K562 (cell line): ENCODE data around the gene CEP57. TPM values are rescaled to one million over a fixed set of nuclear protein-coding genes. Genes with fewer than 3 reads are reported as not detected.

Source experiments
- ATAC-seq: fragments of 200-7000 bp; cut with Tn5 transposase; 3 replicates; pipeline ENCODE4 v1.9.1; 2020; ENCODE audit warnings: moderate library complexity
- BruUV-seq: library from RNA; stranded (reverse); fragments of 400-500 nt; replicated peaks from 2 replicates; lab custom pipeline; 2021; lab: Mats Ljungman, UMichigan
- CTCF ChIA-PET: fragments of 300-600 bp; formaldehyde crosslinking; extraction: SDS; loops from one replicate; lab custom pipeline; 2021; ENCODE audit warnings: low intra/inter-chr PET ratio; lab: Yijun Ruan, JAX
- POLR2A ChIA-PET: fragments of 300-600, 350-650 bp; sonication (Branson Sonifier 250); formaldehyde crosslinking; extraction: SDS; loops from one replicate; lab custom pipeline; 2021; ENCODE audit warnings: antibody characterized with exemption, inconsistent platforms; lab: Yijun Ruan, JAX
- DNase-seq, 4 experiments: peaks; one replicate each; pipeline versions ENCODE4 v3.0.0 to v3.0.0-alpha.2; 2011 to 2018; ENCODE audit warnings: low spot score in 3 of 4, mixed read lengths in 3 of 4; ENCODE audit errors: extremely low read depth in 1 of 4
- FAIRE-seq: peaks from 2 replicates; lab custom pipeline; 2011; peaks lifted over from hg19 to GRCh38; lab: Jason Lieb, UNC
- H2AFZ ChIP-seq: 2 replicates; pipeline ENCODE4 v1.6.0; 2011; ENCODE audit warnings: low read depth, low read length, control low read depth, inconsistent platforms
- H3K27ac ChIP-seq: fragments of 200-600 bp; 3 replicates; pipeline ENCODE4 v1.8.0; 2011; ENCODE audit warnings: low read depth, mild to moderate bottlenecking, control low read depth, inconsistent platforms, low read length, moderate library complexity, mixed read lengths; ENCODE audit errors: extremely low read depth
- H3K27me3 ChIP-seq, 2 experiments: fragments of 300-600 bp in 1 of 2; 2 replicates in 1 of 2; 3 replicates in 1 of 2; pipeline versions ENCODE4 v1.6.0 to v1.8.0; 2011; ENCODE audit warnings: inconsistent platforms in 2 of 2, low read length in 2 of 2, mild to moderate bottlenecking in 1 of 2, mixed read lengths in 1 of 2, moderate library complexity in 1 of 2; ENCODE audit not compliant: control insufficient read depth in 2 of 2, insufficient read depth in 2 of 2
- H3K36me3 ChIP-seq: fragments of 300-600 bp; 3 replicates; pipeline ENCODE4 v1.8.0; 2011; ENCODE audit warnings: mild to moderate bottlenecking, low read length, inconsistent platforms; ENCODE audit not compliant: control insufficient read depth, insufficient read depth
- H3K4me1 ChIP-seq, 2 experiments: fragments of 200-600 bp in 1 of 2; replicated peaks in 1 of 2; 2 replicates in 1 of 2; 3 replicates in 1 of 2; pipeline versions ENCODE4 v1.5.1 to v1.8.0; 2011; ENCODE audit warnings: inconsistent platforms in 2 of 2, low read length in 2 of 2, mild to moderate bottlenecking in 1 of 2, mixed read lengths in 1 of 2, moderate library complexity in 1 of 2; ENCODE audit not compliant: control insufficient read depth in 2 of 2, insufficient read depth in 2 of 2
- H3K4me2 ChIP-seq: 2 replicates; pipeline ENCODE4 v1.6.1; 2011; ENCODE audit warnings: low read length, control low read depth, inconsistent platforms, mixed read lengths; ENCODE audit not compliant: insufficient read depth
- H3K4me3 ChIP-seq: fragments of 200-600 bp; sonication (generic), shearing (Covaris generic); 2 replicates; pipeline ENCODE4 v1.5.1; 2016; ENCODE audit warnings: control low read depth, inconsistent platforms
- H3K79me2 ChIP-seq: fragments of 200-600 bp; 3 replicates; pipeline ENCODE4 v1.8.0; 2011; ENCODE audit warnings: low read length, inconsistent platforms; ENCODE audit not compliant: control insufficient read depth, insufficient read depth
- H3K9ac ChIP-seq, 2 experiments: 2 replicates each; pipeline versions ENCODE4 v1.6.0 to v1.6.1; 2011; ENCODE audit warnings: low read depth in 2 of 2, low read length in 2 of 2, control low read depth in 1 of 2, inconsistent platforms in 1 of 2, mild to moderate bottlenecking in 1 of 2, mixed read lengths in 1 of 2; ENCODE audit not compliant: insufficient read depth in 1 of 2
- H3K9me1 ChIP-seq: one replicate; pipeline ENCODE4 v1.6.0; 2011; ENCODE audit warnings: inconsistent platforms, mild to moderate bottlenecking, low read length, moderate library complexity; ENCODE audit not compliant: control insufficient read depth, insufficient read depth
- H3K9me3 ChIP-seq: replicated peaks from 2 replicates; pipeline ENCODE4 v1.5.1; 2011; ENCODE audit warnings: low read depth, low read length, inconsistent platforms; ENCODE audit not compliant: control insufficient read depth, insufficient read depth
- H4K20me1 ChIP-seq: replicated peaks from 2 replicates; pipeline ENCODE4 v1.6.1; 2011; ENCODE audit warnings: low read length, inconsistent platforms, mixed read lengths; ENCODE audit not compliant: control insufficient read depth, insufficient read depth
- ARNT ChIP-seq, 2 experiments: fragments of 450-650 bp; IDR thresholded peaks; 2 replicates each; pipeline ENCODE4 v1.6.1; 2016; ENCODE audit warnings: mild to moderate bottlenecking in 1 of 2
- GTF2A2 ChIP-seq: IDR thresholded peaks from 2 replicates; pipeline ENCODE4 v1.6.1; 2016; ENCODE audit warnings: mild to moderate bottlenecking, missing genetic modification characterization, missing compliant biosample characterization
- HNRNPUL1 ChIP-seq: fragments of 200-400 bp; formaldehyde crosslinking; IDR thresholded peaks from 2 replicates; pipeline ENCODE4 v1.6.1; 2017; ENCODE audit warnings: low read length
- MEIS2 ChIP-seq: fragments of 450-650 bp; IDR thresholded peaks from 2 replicates; pipeline ENCODE4 v1.6.1; 2014; ENCODE audit warnings: mild to moderate bottlenecking; ENCODE audit not compliant: partially characterized antibody
- MTA3 ChIP-seq: fragments of 450-650 bp; formaldehyde crosslinking; IDR thresholded peaks from 2 replicates; pipeline ENCODE4 v1.6.1; 2017; ENCODE audit warnings: mild to moderate bottlenecking, borderline replicate concordance
- NR0B1 ChIP-seq: fragments of 450-650 bp; IDR thresholded peaks from one replicate; pipeline ENCODE4 v1.6.1; 2018; ENCODE audit warnings: mild to moderate bottlenecking, moderate library complexity; ENCODE audit not compliant: partially characterized antibody
- POLR2A ChIP-seq: fragments of 450-650 bp; conservative IDR thresholded peaks from 2 replicates; pipeline ENCODE4 v1.6.1; 2016
- PRPF4 ChIP-seq: fragments of 200-400 bp; formaldehyde crosslinking; IDR thresholded peaks from one replicate; pipeline ENCODE4 v1.6.1; 2017; ENCODE audit warnings: low read length, low read depth, mild to moderate bottlenecking; ENCODE audit not compliant: insufficient read depth, poor library complexity, severe bottlenecking
- RBM15 ChIP-seq: fragments of 200-400 bp; formaldehyde crosslinking; IDR thresholded peaks from 2 replicates; pipeline ENCODE4 v1.6.1; 2018; ENCODE audit warnings: mild to moderate bottlenecking, low read length, moderate library complexity; ENCODE audit not compliant: insufficient read depth
- TEAD4 ChIP-seq, 2 experiments: sonication (generic) in 1 of 2; formaldehyde crosslinking in 1 of 2; IDR thresholded peaks; 2 replicates each; pipeline versions ENCODE4 v1.6.1 to v1.8.0; 2012 to 2022; ENCODE audit warnings: borderline replicate concordance in 1 of 2, inconsistent platforms in 1 of 2, low read length in 1 of 2, mild to moderate bottlenecking in 1 of 2, missing genetic modification reagents in 1 of 2
- WGBS: fragments of 100-300 bp; shearing (Covaris generic); methylation state at CpG from one replicate; pipeline ENCODE4 v1.1.6; 2016; ENCODE audit warnings: low coverage, mixed read lengths; ENCODE audit not compliant: insufficient coverage; ENCODE audit errors: missing lambda C conversion rate; 5-methylcytosine and 5-hydroxymethylcytosine counted together
- in situ Hi-C: fragments of 300-500 bp; cut with MboI; formaldehyde crosslinking; loops from 4 replicates; pipeline ENCODE4 v1.15.0; 2018; ENCODE audit warnings: inconsistent platforms, mixed read lengths
- intact Hi-C: fragments of 100-400 bp; cut with micrococcal nuclease; formaldehyde crosslinking; loops from 2 replicates; pipeline ENCODE4 v1.14.2; 2022
- polyA plus RNA-seq, 8 experiments: library from polyadenylated mRNA; depleted of rRNA in 4 of 8; stranded (reverse) in 5 of 8; unstranded in 3 of 8; fragments of >200 nt; fragmentation: Nextera tagmentation in 2 of 8; fragmentation: Illumina TruSeq in 1 of 8; extraction: Ambion mirVana in 2 of 8; extraction: Trizol in 1 of 8; gene quantifications; 2 replicates each; pipeline versions ENCODE4 v1.2.1 to v1.2.3, GENCODE V29; 2011 to 2014; ENCODE audit warnings: inconsistent platforms in 1 of 8, missing spikeins in 1 of 8
- total RNA-seq, 7 experiments: library from RNA; depleted of rRNA in 6 of 7; stranded (reverse); fragments of >200 nt in 6 of 7; fragmentation: Illumina TruSeq in 2 of 7; extraction: Trizol in 2 of 7; gene quantifications; 2 replicates each; pipeline versions ENCODE4 v1.2.1 to v1.2.3, GENCODE V29; 2011 to 2021; ENCODE audit warnings: low replicate concordance in 1 of 7
- TF ChIP-seq, protein P1 (sequence below), 2 experiments: IDR thresholded peaks in 1 of 2; conservative IDR thresholded peaks in 1 of 2; 2 replicates each; pipeline ENCODE4 v1.6.1; 2016; ENCODE audit warnings: low read depth in 2 of 2, mild to moderate bottlenecking in 1 of 2, missing compliant biosample characterization in 1 of 2, missing genetic modification characterization in 1 of 2, moderate library complexity in 1 of 2

Gene CEP57
- total and polyA plus RNA-seq, 9 of the 15 experiments (the other 6 are each of a cell fraction or from before 2014, with no cell fraction given), result 25.1 to 88.1 (median 65.2) TPM

DNA sequence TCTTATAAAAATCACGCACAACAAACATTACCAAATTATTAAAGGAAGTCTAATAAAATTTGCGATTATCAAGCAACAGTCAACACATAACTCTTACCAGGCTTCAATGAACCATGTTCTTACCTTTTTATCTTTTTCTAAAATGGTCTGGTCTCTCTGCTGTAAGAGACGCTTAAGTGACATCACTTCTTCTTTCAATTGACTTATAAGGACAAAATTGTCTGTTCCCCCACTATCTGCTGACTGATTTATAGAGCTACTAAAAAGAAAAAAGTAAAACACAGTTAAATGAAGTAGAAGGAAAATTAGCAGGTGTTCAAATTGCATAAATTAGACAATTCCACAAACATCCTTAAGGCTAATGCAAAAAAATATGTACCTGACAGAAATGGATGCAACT is 11.6 kb upstream of the CEP57 start:
- no peaks in the 10 kb centered on the region for H3K9me3 ChIP-seq
- intact Hi-C loops (no loop called here), in situ Hi-C loops (no loop called here)
- no peak overlapping the region for H3K27ac ChIP-seq
- no peak for ATAC-seq
- BruUV-seq, result no TSS peak
- no peaks in the 10 kb centered on the region for H3K4me1 ChIP-seq
- no peak overlapping the region for H3K4me2 ChIP-seq
- no peak for FAIRE-seq
- peaks cover 8% of the 10 kb centered on the region; the same call in 2 of the 3 replicates for H3K79me2 ChIP-seq
- no peak overlapping the region for H3K4me3 ChIP-seq
- CTCF ChIA-PET, result no interaction called here
- WGBS, result 92% methylated on average over 3 of the region's 3 CpGs
- H3K36me3 ChIP-seq, result peaks cover 98% of the 10 kb centered on the region
- POLR2A ChIA-PET, result interaction anchor here (3.1 kb wide), 1 partner anchor 11 kb away, joined by 20 read pairs; the partner anchor contains the start of genes CEP57 and FAM76B
- no peak overlapping the region for H3K9ac ChIP-seq
- no peak overlapping the region for H2AFZ ChIP-seq
- H3K27me3 ChIP-seq, result no peaks in the 10 kb centered on the region
- H3K9me1 ChIP-seq, result no peaks in the 10 kb centered on the region
- H4K20me1 ChIP-seq, result no peaks in the 10 kb centered on the region
- no peak for DNase-seq
- TF ChIP-seq PRPF4 (no peak), MTA3 (no peak), ARNT (IDR thresholded peaks at IDR 0.05) (no peak), NR0B1 (no peak), TEAD4 (IDR thresholded peaks at IDR 0.05; ENCODE audit: low read length) (no peak), TEAD4 (CRISPR knock-in tag; IDR thresholded peaks at IDR 0.05; ENCODE audit: borderline replicate concordance) (no peak), GTF2A2 (tag) (no peak), HNRNPUL1 (no peak), POLR2A (no peak), MEIS2 (peak; percentile 53), RBM15 (no peak)
- TF ChIP-seq, protein P1, sequence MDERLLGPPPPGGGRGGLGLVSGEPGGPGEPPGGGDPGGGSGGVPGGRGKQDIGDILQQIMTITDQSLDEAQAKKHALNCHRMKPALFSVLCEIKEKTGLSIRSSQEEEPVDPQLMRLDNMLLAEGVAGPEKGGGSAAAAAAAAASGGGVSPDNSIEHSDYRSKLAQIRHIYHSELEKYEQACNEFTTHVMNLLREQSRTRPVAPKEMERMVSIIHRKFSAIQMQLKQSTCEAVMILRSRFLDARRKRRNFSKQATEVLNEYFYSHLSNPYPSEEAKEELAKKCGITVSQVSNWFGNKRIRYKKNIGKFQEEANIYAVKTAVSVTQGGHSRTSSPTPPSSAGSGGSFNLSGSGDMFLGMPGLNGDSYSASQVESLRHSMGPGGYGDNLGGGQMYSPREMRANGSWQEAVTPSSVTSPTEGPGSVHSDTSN (CRISPR knock-in tag; IDR thresholded peaks at IDR 0.05; ENCODE audit: low read depth), result no peak
- TF ChIP-seq, protein P1 (tag; conservative IDR thresholded peaks at IDR 0.05; ENCODE audit: low read depth), result 0 out of 2 replicates have a peak, but pooled peaks have one; percentile 31
